GM18868 (cell line): ENCODE measurements around the gene GNA15.
"Not testable (repeated sequence)": the region's sequence is repeated elsewhere in the genome, so short reads cannot be mapped to it uniquely, and the experiment has no call there.

ENCODE experiments used
- ATAC-seq: cut with Tn5 transposase; IDR thresholded peaks from one replicate; pipeline ENCODE4 v1.9.1; 2021; ENCODE audit warnings: mild to moderate bottlenecking, moderate library complexity; ENCODE audit not compliant: unreplicated experiment

The GNA15 gene

GRCh38 chr19:3148503-3148902 is 12.7 kb downstream of the GNA15 start:
- ATAC-seq: no peak

GRCh38 chr19:3149089-3149488 is 13.3 kb downstream of the GNA15 start:
- no peak for ATAC-seq

GRCh38 chr19:3149526-3150505 is 14.0 kb downstream of the GNA15 start:
- ATAC-seq: no peak

GRCh38 chr19:3150739-3151329 is 15.0 kb downstream of the GNA15 start:
- no peak for ATAC-seq

GRCh38 chr19:3151563-3152418 is 16.0 kb downstream of the GNA15 start:
- no peak for ATAC-seq

GRCh38 chr19:3152419-3152780 is 16.6 kb downstream of the GNA15 start:
- no peak for ATAC-seq

GRCh38 chr19:3153286-3154230 is 17.7 kb downstream of the GNA15 start:
- ATAC-seq: no peak

GRCh38 chr19:3154447-3154846 is 18.6 kb downstream of the GNA15 start:
- ATAC-seq: not testable (repeated sequence)

GRCh38 chr19:3154957-3155736 is 19.3 kb downstream of the GNA15 start:
- ATAC-seq: peak; percentile 49

GRCh38 chr19:3157096-3157845 is 21.4 kb downstream of the GNA15 start:
- no peak for ATAC-seq

GRCh38 chr19:3159565-3159964 is 23.7 kb downstream of the GNA15 start:
- ATAC-seq: no peak

- no peak for ATAC-seq
Measured at GRCh38 chr19:3160219-3160618, 24.4 kb downstream of the GNA15 start.

GRCh38 chr19:3161453-3161852 is 25.6 kb downstream of the GNA15 start:
- no peak for ATAC-seq

GRCh38 chr19:3162418-3163229 is 26.8 kb downstream of the GNA15 start:
- ATAC-seq: no peak

- no peak for ATAC-seq
Measured at GRCh38 chr19:3163230-3163886, 27.5 kb downstream of the GNA15 start.

GRCh38 chr19:3163943-3164342 is 28.1 kb downstream of the GNA15 start:
- ATAC-seq: no peak

GRCh38 chr19:3167533-3168272 is 31.9 kb downstream of the GNA15 start:
- no peak for ATAC-seq
